ENCODE results near the gene RRM2. TPM values are rescaled to one million over a fixed set of nuclear protein-coding genes. Genes with fewer than 3 reads are reported as not detected.

The RRM2 gene
- total and polyA plus RNA-seq, 2 experiments from 2014 or later = 23.5 to 79.2 TPM

GRCh38 chr2:10129490-10129889 is 7.0 kb downstream of the RRM2 start:
- in situ Hi-C loops (cut with MboI) = no loop called here
- H3K79me2 ChIP-seq (ENCODE audit: insufficient read depth) = no peaks in the 10 kb centered on the region
- WGBS, 2 experiments (ENCODE audit: low coverage in 1 of 2, low lambda C conversion rate in 2 of 2, missing lambda C conversion rate in 2 of 2) = 86 to 92% methylated on average over 3 of the region's 3 CpGs
- no peaks in the 10 kb centered on the region for H3K27me3 ChIP-seq (replicated peaks; ENCODE audit: insufficient read depth)
- H3K4me1 ChIP-seq (ENCODE audit: insufficient read depth) = peaks cover 11% of the 10 kb centered on the region
- TF ChIP-seq EZH2 (IDR thresholded peaks at IDR 0.05; ENCODE audit: insufficient read depth, poor library complexity, severe bottlenecking) (no peak), EZH2phosphoT487 (IDR thresholded peaks at IDR 0.05; ENCODE audit: insufficient read depth, low read depth) (no peak)
- H3K9ac ChIP-seq = no peak overlapping the region
- H3K4me2 ChIP-seq (ENCODE audit: unreplicated experiment) = no peak overlapping the region
- H3K4me3 ChIP-seq = no peak overlapping the region
- H4K20me1 ChIP-seq (ENCODE audit: insufficient read depth) = no peaks in the 10 kb centered on the region
- H2AFZ ChIP-seq = no peak overlapping the region
- H3F3A ChIP-seq (ENCODE audit: insufficient read depth) = peaks cover 11% of the 10 kb centered on the region
- no peaks in the 10 kb centered on the region for H3K9me2 ChIP-seq (ENCODE audit: insufficient read depth)
- no peak for DNase-seq
- H3K36me3 ChIP-seq (ENCODE audit: low read depth) = no peaks in the 10 kb centered on the region
- H3K27ac ChIP-seq = no peak overlapping the region
- no peaks in the 10 kb centered on the region for H3K9me3 ChIP-seq (ENCODE audit: low read depth)

GRCh38 chr2:10132043-10132575 is 9.6 kb downstream of the RRM2 start:
- no peaks in the 10 kb centered on the region for H3K79me2 ChIP-seq (ENCODE audit: insufficient read depth)
- no peaks in the 10 kb centered on the region for H3K9me3 ChIP-seq (ENCODE audit: low read depth)
- no peak overlapping the region for H3K4me3 ChIP-seq
- in situ Hi-C loops (cut with MboI) = loop anchor here (10.0 kb wide), 1 partner anchor 283 kb away; no protein-coding TSS in a partner anchor
- no peaks in the 10 kb centered on the region for H4K20me1 ChIP-seq (ENCODE audit: insufficient read depth)
- H3K9me2 ChIP-seq (ENCODE audit: insufficient read depth) = no peaks in the 10 kb centered on the region
- 88 to 94% methylated on average over 7 of the region's 7 CpGs for WGBS, 2 experiments (ENCODE audit: low coverage in 1 of 2, low lambda C conversion rate in 2 of 2, missing lambda C conversion rate in 2 of 2)
- peaks cover 3% of the 10 kb centered on the region for H3F3A ChIP-seq (ENCODE audit: insufficient read depth)
- H2AFZ ChIP-seq = no peak overlapping the region
- DNase-seq = no peak
- H3K27me3 ChIP-seq (replicated peaks; ENCODE audit: insufficient read depth) = no peaks in the 10 kb centered on the region
- TF ChIP-seq EZH2 (IDR thresholded peaks at IDR 0.05; ENCODE audit: insufficient read depth, poor library complexity, severe bottlenecking) = no peak
- TF ChIP-seq EZH2phosphoT487 (IDR thresholded peaks at IDR 0.05; ENCODE audit: insufficient read depth, low read depth) = no peak
- H3K4me2 ChIP-seq (ENCODE audit: unreplicated experiment) = no peak overlapping the region
- no peaks in the 10 kb centered on the region for H3K4me1 ChIP-seq (ENCODE audit: insufficient read depth)
- no peak overlapping the region for H3K27ac ChIP-seq
- H3K9ac ChIP-seq = no peak overlapping the region
- H3K36me3 ChIP-seq (ENCODE audit: low read depth) = no peaks in the 10 kb centered on the region

GRCh38 chr2:10132596-10132995 is 10.1 kb downstream of the RRM2 start:
- Histone ChIP-seq H3K27me3 (replicated peaks; ENCODE audit: insufficient read depth) (no peaks in the 10 kb centered on the region), H3K4me3 (no peak overlapping the region), H3K27ac (no peak overlapping the region), H3K4me2 (ENCODE audit: unreplicated experiment) (no peak overlapping the region), H2AFZ (no peak overlapping the region), H3K36me3 (ENCODE audit: low read depth) (no peaks in the 10 kb centered on the region), H3K9me3 (ENCODE audit: low read depth) (no peaks in the 10 kb centered on the region), H4K20me1 (ENCODE audit: insufficient read depth) (no peaks in the 10 kb centered on the region), H3K9me2 (ENCODE audit: insufficient read depth) (no peaks in the 10 kb centered on the region), H3K79me2 (ENCODE audit: insufficient read depth) (no peaks in the 10 kb centered on the region), H3F3A (ENCODE audit: insufficient read depth) (peaks cover 3% of the 10 kb centered on the region), H3K9ac (no peak overlapping the region), H3K4me1 (ENCODE audit: insufficient read depth) (no peaks in the 10 kb centered on the region)
- no peak for DNase-seq
- no peak for TF ChIP-seq EZH2phosphoT487 (IDR thresholded peaks at IDR 0.05; ENCODE audit: insufficient read depth, low read depth)
- in situ Hi-C loops (cut with MboI) = loop anchor here (10.0 kb wide), 1 partner anchor 282 kb away; no protein-coding TSS in a partner anchor
- 79 to 82% methylated on average over 6 of the region's 6 CpGs for WGBS, 2 experiments (ENCODE audit: low coverage in 1 of 2, low lambda C conversion rate in 2 of 2, missing lambda C conversion rate in 2 of 2)

- Histone ChIP-seq H3K4me3 (no peak overlapping the region), H3K36me3 (ENCODE audit: low read depth) (no peaks in the 10 kb centered on the region), H4K20me1 (ENCODE audit: insufficient read depth) (no peaks in the 10 kb centered on the region), H3K27ac (no peak overlapping the region), H3F3A (ENCODE audit: insufficient read depth) (peaks cover 3% of the 10 kb centered on the region), H3K4me2 (ENCODE audit: unreplicated experiment) (no peak overlapping the region), H2AFZ (no peak overlapping the region), H3K27me3 (replicated peaks; ENCODE audit: insufficient read depth) (no peaks in the 10 kb centered on the region), H3K9me3 (ENCODE audit: low read depth) (no peaks in the 10 kb centered on the region), H3K4me1 (ENCODE audit: insufficient read depth) (no peaks in the 10 kb centered on the region), H3K9ac (no peak overlapping the region), H3K9me2 (ENCODE audit: insufficient read depth) (no peaks in the 10 kb centered on the region), H3K79me2 (ENCODE audit: insufficient read depth) (no peaks in the 10 kb centered on the region)
- 81 to 85% methylated on average over 6 of the region's 6 CpGs for WGBS, 2 experiments (ENCODE audit: low coverage in 1 of 2, low lambda C conversion rate in 2 of 2, missing lambda C conversion rate in 2 of 2)
- in situ Hi-C loops (cut with MboI) = loop anchor here (10.0 kb wide), 1 partner anchor 282 kb away; no protein-coding TSS in a partner anchor
- DNase-seq = no peak
- TF ChIP-seq EZH2phosphoT487 (IDR thresholded peaks at IDR 0.05; ENCODE audit: insufficient read depth, low read depth) (no peak), EZH2 (IDR thresholded peaks at IDR 0.05; ENCODE audit: insufficient read depth, poor library complexity, severe bottlenecking) (no peak)
These were observed 10.6 kb downstream of the RRM2 start for GRCh38 chr2:10132996-10133647.

Measured in GM23248 (cell line).